HL-60 (cell line): Measurements from ENCODE around the gene GJB5.

Experiments
- CTCF ChIP-seq: IDR thresholded peaks from one replicate; pipeline ENCODE4 v1.5.1; 2011; ENCODE audit warnings: low read length, control low read depth, inconsistent platforms; ENCODE audit not compliant: insufficient read depth
- GABPA ChIP-seq: IDR thresholded peaks from 2 replicates; pipeline ENCODE4 v1.6.1; 2012; ENCODE audit warnings: low read depth
- POLR2AphosphoS5 ChIP-seq: IDR thresholded peaks from 2 replicates; pipeline ENCODE4 v1.6.1; 2012; ENCODE audit warnings: low read depth
- SPI1 ChIP-seq: IDR thresholded peaks from 2 replicates; pipeline ENCODE4 v1.6.1; 2012; ENCODE audit warnings: low read depth, mild to moderate bottlenecking, borderline replicate concordance
- TF ChIP-seq, protein P1 (sequence below): IDR thresholded peaks from 2 replicates; pipeline ENCODE4 v1.6.1; 2012; ENCODE audit warnings: low read depth; ENCODE audit not compliant: insufficient replicate concordance

DNA sequence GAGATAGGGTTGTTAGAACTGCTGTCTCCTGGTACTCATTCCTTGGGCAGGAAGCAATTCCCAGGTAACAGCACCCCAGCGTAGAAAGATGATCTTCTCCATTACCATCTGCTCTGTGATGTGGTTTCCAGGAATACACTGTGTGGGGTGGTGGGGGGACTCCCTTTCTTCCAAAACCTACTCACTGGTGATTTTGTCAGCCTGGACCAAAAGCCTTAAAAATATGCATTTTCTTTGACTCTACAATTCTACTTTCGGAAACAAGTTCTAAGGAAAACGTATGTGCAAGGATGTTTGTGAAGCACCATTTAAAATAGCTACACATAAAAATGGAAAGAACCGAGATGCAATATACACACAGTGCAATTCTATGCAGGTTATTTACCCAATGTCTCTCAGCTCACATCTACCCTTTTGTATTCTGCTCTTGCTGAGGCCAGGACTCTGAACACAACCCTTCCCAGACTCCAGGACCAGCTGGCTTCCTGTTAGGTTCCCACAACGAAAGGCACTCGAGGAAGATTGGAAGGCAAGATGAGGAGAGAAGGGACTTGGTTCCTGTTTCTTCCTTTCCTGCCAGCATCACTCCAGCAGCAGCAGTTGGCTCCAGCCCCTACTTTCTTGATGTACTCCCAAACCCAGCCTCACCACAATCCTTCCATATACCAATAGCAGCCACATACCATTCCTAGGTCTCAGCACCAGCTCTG lies 33.0 kb upstream of the GJB5 start:
- TF ChIP-seq, protein P1, sequence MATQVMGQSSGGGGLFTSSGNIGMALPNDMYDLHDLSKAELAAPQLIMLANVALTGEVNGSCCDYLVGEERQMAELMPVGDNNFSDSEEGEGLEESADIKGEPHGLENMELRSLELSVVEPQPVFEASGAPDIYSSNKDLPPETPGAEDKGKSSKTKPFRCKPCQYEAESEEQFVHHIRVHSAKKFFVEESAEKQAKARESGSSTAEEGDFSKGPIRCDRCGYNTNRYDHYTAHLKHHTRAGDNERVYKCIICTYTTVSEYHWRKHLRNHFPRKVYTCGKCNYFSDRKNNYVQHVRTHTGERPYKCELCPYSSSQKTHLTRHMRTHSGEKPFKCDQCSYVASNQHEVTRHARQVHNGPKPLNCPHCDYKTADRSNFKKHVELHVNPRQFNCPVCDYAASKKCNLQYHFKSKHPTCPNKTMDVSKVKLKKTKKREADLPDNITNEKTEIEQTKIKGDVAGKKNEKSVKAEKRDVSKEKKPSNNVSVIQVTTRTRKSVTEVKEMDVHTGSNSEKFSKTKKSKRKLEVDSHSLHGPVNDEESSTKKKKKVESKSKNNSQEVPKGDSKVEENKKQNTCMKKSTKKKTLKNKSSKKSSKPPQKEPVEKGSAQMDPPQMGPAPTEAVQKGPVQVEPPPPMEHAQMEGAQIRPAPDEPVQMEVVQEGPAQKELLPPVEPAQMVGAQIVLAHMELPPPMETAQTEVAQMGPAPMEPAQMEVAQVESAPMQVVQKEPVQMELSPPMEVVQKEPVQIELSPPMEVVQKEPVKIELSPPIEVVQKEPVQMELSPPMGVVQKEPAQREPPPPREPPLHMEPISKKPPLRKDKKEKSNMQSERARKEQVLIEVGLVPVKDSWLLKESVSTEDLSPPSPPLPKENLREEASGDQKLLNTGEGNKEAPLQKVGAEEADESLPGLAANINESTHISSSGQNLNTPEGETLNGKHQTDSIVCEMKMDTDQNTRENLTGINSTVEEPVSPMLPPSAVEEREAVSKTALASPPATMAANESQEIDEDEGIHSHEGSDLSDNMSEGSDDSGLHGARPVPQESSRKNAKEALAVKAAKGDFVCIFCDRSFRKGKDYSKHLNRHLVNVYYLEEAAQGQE: no peak
- TF ChIP-seq SPI1: no peak
- TF ChIP-seq CTCF: no peak
- TF ChIP-seq POLR2AphosphoS5: no peak
- no peak for TF ChIP-seq GABPA
